WTC11 (cell line): Measurements from ENCODE around the gene ZNF277.

Source experiments
- AFF4 ChIP-seq: sonication (generic); formaldehyde crosslinking; IDR thresholded peaks from 2 replicates; pipeline ENCODE4 v1.8.1; 2023; ENCODE audit warnings: mild to moderate bottlenecking, missing genetic modification reagents, borderline replicate concordance
- CTCF ChIP-seq: fragments of 200-600 bp; IDR thresholded peaks from 2 replicates; pipeline ENCODE4 v1.8.0; 2022; ENCODE audit warnings: antibody characterized with exemption
- ETV6 ChIP-seq: sonication (generic); formaldehyde crosslinking; IDR thresholded peaks from 2 replicates; pipeline ENCODE4 v1.8.1; 2022; ENCODE audit warnings: mild to moderate bottlenecking, missing genetic modification reagents
- PRDM15 ChIP-seq: sonication (generic); formaldehyde crosslinking; IDR thresholded peaks from 2 replicates; pipeline ENCODE4 v1.8.0; 2022; ENCODE audit warnings: missing genetic modification reagents
- SMAD3 ChIP-seq: sonication (generic); formaldehyde crosslinking; IDR thresholded peaks from 2 replicates; pipeline ENCODE4 v1.8.0; 2022; ENCODE audit warnings: missing genetic modification reagents, mild to moderate bottlenecking, borderline replicate concordance
- SP1 ChIP-seq: sonication (generic); formaldehyde crosslinking; conservative IDR thresholded peaks from 2 replicates; pipeline ENCODE4 v1.8.1; 2022; ENCODE audit warnings: missing genetic modification reagents
- TCF7 ChIP-seq: sonication (generic); formaldehyde crosslinking; IDR thresholded peaks from 2 replicates; pipeline ENCODE4 v1.8.0; 2022; ENCODE audit warnings: mild to moderate bottlenecking, low read depth, missing genetic modification reagents, moderate library complexity
- ZBTB43 ChIP-seq: sonication (generic); formaldehyde crosslinking; IDR thresholded peaks from 2 replicates; pipeline ENCODE4 v1.8.1; 2023; ENCODE audit warnings: mild to moderate bottlenecking, missing genetic modification reagents
- ZNF396 ChIP-seq: fragments of 250-450 bp; sonication (Bioruptor Pico); IDR thresholded peaks from 2 replicates; pipeline ENCODE4 v1.8.0; 2021; ENCODE audit warnings: mild to moderate bottlenecking, moderate library complexity, borderline replicate concordance
- TF ChIP-seq, protein P1 (sequence below): sonication (generic); formaldehyde crosslinking; conservative IDR thresholded peaks from 2 replicates; pipeline ENCODE4 v1.8.1; 2023; ENCODE audit warnings: mild to moderate bottlenecking, low read depth, missing genetic modification reagents, moderate library complexity
- TF ChIP-seq, protein P2 (sequence below): sonication (generic); formaldehyde crosslinking; IDR thresholded peaks from 2 replicates; pipeline ENCODE4 v1.8.1; 2022; ENCODE audit warnings: low read depth, missing genetic modification reagents, borderline replicate concordance

- TF ChIP-seq CTCF (no peak), ZNF396 (CRISPR knock-in tag) (no peak), AFF4 (no peak), PRDM15 (CRISPR knock-in tag) (no peak), TCF7 (CRISPR knock-in tag) (no peak), ETV6 (CRISPR knock-in tag) (no peak), SMAD3 (CRISPR knock-in tag) (no peak), SP1 (CRISPR knock-in tag) (no peak), ZBTB43 (CRISPR knock-in tag) (no peak)
- TF ChIP-seq, protein P1, sequence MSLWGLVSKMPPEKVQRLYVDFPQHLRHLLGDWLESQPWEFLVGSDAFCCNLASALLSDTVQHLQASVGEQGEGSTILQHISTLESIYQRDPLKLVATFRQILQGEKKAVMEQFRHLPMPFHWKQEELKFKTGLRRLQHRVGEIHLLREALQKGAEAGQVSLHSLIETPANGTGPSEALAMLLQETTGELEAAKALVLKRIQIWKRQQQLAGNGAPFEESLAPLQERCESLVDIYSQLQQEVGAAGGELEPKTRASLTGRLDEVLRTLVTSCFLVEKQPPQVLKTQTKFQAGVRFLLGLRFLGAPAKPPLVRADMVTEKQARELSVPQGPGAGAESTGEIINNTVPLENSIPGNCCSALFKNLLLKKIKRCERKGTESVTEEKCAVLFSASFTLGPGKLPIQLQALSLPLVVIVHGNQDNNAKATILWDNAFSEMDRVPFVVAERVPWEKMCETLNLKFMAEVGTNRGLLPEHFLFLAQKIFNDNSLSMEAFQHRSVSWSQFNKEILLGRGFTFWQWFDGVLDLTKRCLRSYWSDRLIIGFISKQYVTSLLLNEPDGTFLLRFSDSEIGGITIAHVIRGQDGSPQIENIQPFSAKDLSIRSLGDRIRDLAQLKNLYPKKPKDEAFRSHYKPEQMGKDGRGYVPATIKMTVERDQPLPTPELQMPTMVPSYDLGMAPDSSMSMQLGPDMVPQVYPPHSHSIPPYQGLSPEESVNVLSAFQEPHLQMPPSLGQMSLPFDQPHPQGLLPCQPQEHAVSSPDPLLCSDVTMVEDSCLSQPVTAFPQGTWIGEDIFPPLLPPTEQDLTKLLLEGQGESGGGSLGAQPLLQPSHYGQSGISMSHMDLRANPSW (CRISPR knock-in tag) = no peak
- TF ChIP-seq, protein P2, sequence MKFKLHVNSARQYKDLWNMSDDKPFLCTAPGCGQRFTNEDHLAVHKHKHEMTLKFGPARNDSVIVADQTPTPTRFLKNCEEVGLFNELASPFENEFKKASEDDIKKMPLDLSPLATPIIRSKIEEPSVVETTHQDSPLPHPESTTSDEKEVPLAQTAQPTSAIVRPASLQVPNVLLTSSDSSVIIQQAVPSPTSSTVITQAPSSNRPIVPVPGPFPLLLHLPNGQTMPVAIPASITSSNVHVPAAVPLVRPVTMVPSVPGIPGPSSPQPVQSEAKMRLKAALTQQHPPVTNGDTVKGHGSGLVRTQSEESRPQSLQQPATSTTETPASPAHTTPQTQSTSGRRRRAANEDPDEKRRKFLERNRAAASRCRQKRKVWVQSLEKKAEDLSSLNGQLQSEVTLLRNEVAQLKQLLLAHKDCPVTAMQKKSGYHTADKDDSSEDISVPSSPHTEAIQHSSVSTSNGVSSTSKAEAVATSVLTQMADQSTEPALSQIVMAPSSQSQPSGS (CRISPR knock-in tag) = no peak
Measured at GRCh38 chr7:112201411-112201810, 5.1 kb upstream of the ZNF277 start.
